HEK293T (cell line): ENCODE results near the gene POLR2L.
A peak's percentile ranks its signal among the peaks of the same experiment; 100 is the strongest.

Experiments used
- CTCF ChIA-PET: fragments of 350-600 bp; formaldehyde crosslinking; extraction: SDS; loops from one replicate; lab custom pipeline; 2021; ENCODE audit warnings: antibody characterized with exemption, inconsistent platforms; lab: Yijun Ruan, JAX
- POLR2A ChIA-PET: fragments of 350-600 bp; formaldehyde crosslinking; extraction: SDS; loops from one replicate; lab custom pipeline; 2020; ENCODE audit warnings: antibody characterized with exemption, inconsistent platforms; lab: Yijun Ruan, JAX
- DNase-seq: peaks from one replicate; pipeline ENCODE4 v3.0.0; 2012; ENCODE audit warnings: mixed read lengths; ENCODE audit errors: extremely low spot score
- ARNT ChIP-seq: fragments of 450-650 bp; IDR thresholded peaks from 2 replicates; pipeline ENCODE4 v1.6.1; 2017; ENCODE audit warnings: mild to moderate bottlenecking
- BHLHE40 ChIP-seq: fragments of 450-650 bp; IDR thresholded peaks from 2 replicates; pipeline ENCODE4 v1.6.1; 2016; ENCODE audit warnings: mild to moderate bottlenecking, moderate library complexity, borderline replicate concordance
- CTBP1 ChIP-seq: fragments of 450-650 bp; IDR thresholded peaks from 2 replicates; pipeline ENCODE4 v1.6.1; 2016; ENCODE audit warnings: borderline replicate concordance
- ELF4 ChIP-seq: fragments of 450-650 bp; IDR thresholded peaks from 2 replicates; pipeline ENCODE4 v1.6.1; 2017; ENCODE audit warnings: antibody characterized with exemption
- FOXA1 ChIP-seq: fragments of 450-650 bp; IDR thresholded peaks from 2 replicates; pipeline ENCODE4 v1.6.1; 2016; ENCODE audit warnings: mild to moderate bottlenecking
- FOXK2 ChIP-seq: fragments of 450-650 bp; IDR thresholded peaks from 2 replicates; pipeline ENCODE4 v1.6.1; 2016; ENCODE audit warnings: mild to moderate bottlenecking
- FOXM1 ChIP-seq: fragments of 450-650 bp; IDR thresholded peaks from 2 replicates; pipeline ENCODE4 v1.6.1; 2017; ENCODE audit warnings: mild to moderate bottlenecking, borderline replicate concordance
- HDGF ChIP-seq: fragments of 450-650 bp; IDR thresholded peaks from 2 replicates; pipeline ENCODE4 v1.6.1; 2017; ENCODE audit warnings: antibody characterized with exemption, borderline replicate concordance
- L3MBTL2 ChIP-seq: fragments of 450-650 bp; conservative IDR thresholded peaks from 2 replicates; pipeline ENCODE4 v1.6.1; 2016; ENCODE audit warnings: mild to moderate bottlenecking
- LEF1 ChIP-seq: fragments of 450-650 bp; IDR thresholded peaks from 2 replicates; pipeline ENCODE4 v1.6.1; 2017; ENCODE audit warnings: mild to moderate bottlenecking, borderline replicate concordance
- NFRKB ChIP-seq: fragments of 450-650 bp; IDR thresholded peaks from 2 replicates; pipeline ENCODE4 v1.6.1; 2016; ENCODE audit warnings: mild to moderate bottlenecking, moderate library complexity
- PKNOX1 ChIP-seq: fragments of 450-650 bp; IDR thresholded peaks from 2 replicates; pipeline ENCODE4 v1.6.1; 2016
- SP1 ChIP-seq: fragments of 450-650 bp; IDR thresholded peaks from 2 replicates; pipeline ENCODE4 v1.6.1; 2017
- SUZ12 ChIP-seq: fragments of 450-650 bp; IDR thresholded peaks from 2 replicates; pipeline ENCODE4 v1.6.1; 2016; ENCODE audit warnings: mild to moderate bottlenecking
- TARDBP ChIP-seq: fragments of 450-650 bp; IDR thresholded peaks from 2 replicates; pipeline ENCODE4 v1.6.1; 2016
- ZNF384 ChIP-seq: fragments of 450-650 bp; IDR thresholded peaks from 2 replicates; pipeline ENCODE4 v1.6.1; 2016

POLR2L gene

GRCh38 chr11:863023-863909 lies 20.9 kb upstream of the POLR2L start:
- CTCF ChIA-PET, result no interaction called here
- DNase-seq, result no peak

GRCh38 chr11:862696-863022 lies 20.3 kb upstream of the POLR2L start:
- ChIA-PET POLR2A (no interaction called here), CTCF (no interaction called here)
- no peak for TF ChIP-seq LEF1
- TF ChIP-seq SUZ12, result no peak
- no peak for TF ChIP-seq PKNOX1
- TF ChIP-seq ELF4, result no peak
- TF ChIP-seq ZNF384, result no peak
- TF ChIP-seq CTBP1, result no peak
- TF ChIP-seq L3MBTL2, result no peak
- no peak for TF ChIP-seq BHLHE40
- no peak for TF ChIP-seq NFRKB
- no peak for TF ChIP-seq SP1
- TF ChIP-seq ARNT, result no peak
- TF ChIP-seq FOXK2, result no peak
- TF ChIP-seq FOXM1, result no peak
- DNase-seq, result no peak

More at GRCh38 chr11:863023-863909, 20.9 kb upstream of the POLR2L start:
- TF ChIP-seq SUZ12 (no peak), L3MBTL2 (no peak), HDGF (no peak), FOXM1 (no peak), PKNOX1 (no peak), ARNT (no peak), FOXA1 (no peak), ZNF384 (no peak), FOXK2 (no peak), LEF1 (no peak), SP1 (no peak), NFRKB (no peak), BHLHE40 (no peak), ELF4 (no peak), CTBP1 (no peak), TARDBP (no peak)
- POLR2A ChIA-PET, result no interaction called here

GRCh38 chr11:862081-862661 lies 19.8 kb upstream of the POLR2L start:
- ChIA-PET CTCF (no interaction called here), POLR2A (no interaction called here)
- no peak for DNase-seq
- TF ChIP-seq HDGF (no peak), FOXA1 (no peak)

GRCh38 chr11:861105-861479 lies 18.8 kb upstream of the POLR2L start:
- no peak for DNase-seq
- ChIA-PET CTCF (no interaction called here), POLR2A (interaction anchor here (0.7 kb wide), 1 partner anchor 18 kb away, joined by 3 read pairs; no protein-coding TSS in a partner anchor)
- TF ChIP-seq L3MBTL2 (peak; percentile 29; the same call in 1 of the 2 replicates), HDGF (no peak)

- ChIA-PET POLR2A (no interaction called here), CTCF (no interaction called here)
- TF ChIP-seq L3MBTL2 (no peak), CTBP1 (no peak), LEF1 (no peak), TARDBP (no peak), FOXM1 (no peak), SUZ12 (no peak), PKNOX1 (no peak), ELF4 (no peak), HDGF (no peak)
- DNase-seq, result no peak
Observed at GRCh38 chr11:860234-861104, 18.1 kb upstream of the POLR2L start.
